Measurements from ENCODE around the gene TTC6. TPM values are rescaled to one million over a fixed set of nuclear protein-coding genes. Genes with fewer than 3 reads are reported as not detected.

Gene TTC6
- total RNA-seq, 2 donors from 2014 or later = 0.14 TPM; not detected in 1

DNA sequence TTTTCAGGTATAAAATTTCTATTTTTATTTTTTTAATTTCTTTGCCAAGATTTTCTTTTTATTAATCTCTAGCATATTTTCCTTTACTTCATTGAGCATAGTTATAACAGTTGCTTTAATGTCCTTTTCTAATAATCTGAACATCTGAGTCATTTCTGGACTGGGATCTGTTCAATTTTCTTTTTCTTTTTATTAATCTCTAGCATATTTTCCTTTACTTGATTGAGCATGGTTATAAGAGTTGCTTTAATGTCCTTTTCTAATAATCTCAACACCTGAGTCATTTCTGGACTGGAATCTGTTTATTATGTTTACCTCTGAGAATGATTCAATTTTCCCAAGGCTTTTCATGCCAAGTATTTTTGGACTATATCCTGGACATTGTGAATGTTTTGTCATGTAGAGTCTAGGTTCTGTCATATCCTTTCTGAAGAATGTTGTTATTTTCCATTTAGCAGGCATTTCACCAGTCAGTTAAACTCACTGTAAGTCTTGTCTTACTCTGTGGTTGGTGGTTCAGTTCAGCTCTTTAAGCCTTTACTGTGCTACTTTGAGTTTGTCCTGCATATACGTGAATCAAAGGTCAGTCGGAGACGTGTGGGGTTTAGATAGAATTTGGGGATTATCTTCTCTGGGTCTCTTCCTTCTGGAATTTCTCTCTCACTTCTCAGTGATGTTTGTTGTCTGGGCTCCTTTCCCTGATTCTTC is 20.3 kb downstream of the TTC6 start:
- H3K4me3 ChIP-seq = no peak overlapping the region
- H3K27me3 ChIP-seq (replicated peaks; ENCODE audit: insufficient read depth) = no peaks in the 10 kb centered on the region
- no peaks in the 10 kb centered on the region for H3K36me3 ChIP-seq
- no peaks in the 10 kb centered on the region for H3K4me1 ChIP-seq (ENCODE audit: control insufficient read depth in 1 of 2, low read depth in 2 of 2)
- DNase-seq (ENCODE audit: low spot score) (no peak), ATAC-seq (ENCODE audit: insufficient number of reproducible peaks, low FRiP score, low read depth) (no peak)
- H3K27ac ChIP-seq = no peak overlapping the region
- peaks cover 27% of the 10 kb centered on the region for H3K9me3 ChIP-seq
- TF ChIP-seq, protein P1, sequence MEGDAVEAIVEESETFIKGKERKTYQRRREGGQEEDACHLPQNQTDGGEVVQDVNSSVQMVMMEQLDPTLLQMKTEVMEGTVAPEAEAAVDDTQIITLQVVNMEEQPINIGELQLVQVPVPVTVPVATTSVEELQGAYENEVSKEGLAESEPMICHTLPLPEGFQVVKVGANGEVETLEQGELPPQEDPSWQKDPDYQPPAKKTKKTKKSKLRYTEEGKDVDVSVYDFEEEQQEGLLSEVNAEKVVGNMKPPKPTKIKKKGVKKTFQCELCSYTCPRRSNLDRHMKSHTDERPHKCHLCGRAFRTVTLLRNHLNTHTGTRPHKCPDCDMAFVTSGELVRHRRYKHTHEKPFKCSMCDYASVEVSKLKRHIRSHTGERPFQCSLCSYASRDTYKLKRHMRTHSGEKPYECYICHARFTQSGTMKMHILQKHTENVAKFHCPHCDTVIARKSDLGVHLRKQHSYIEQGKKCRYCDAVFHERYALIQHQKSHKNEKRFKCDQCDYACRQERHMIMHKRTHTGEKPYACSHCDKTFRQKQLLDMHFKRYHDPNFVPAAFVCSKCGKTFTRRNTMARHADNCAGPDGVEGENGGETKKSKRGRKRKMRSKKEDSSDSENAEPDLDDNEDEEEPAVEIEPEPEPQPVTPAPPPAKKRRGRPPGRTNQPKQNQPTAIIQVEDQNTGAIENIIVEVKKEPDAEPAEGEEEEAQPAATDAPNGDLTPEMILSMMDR (IDR thresholded peaks at IDR 0.05) = no peak

DNA sequence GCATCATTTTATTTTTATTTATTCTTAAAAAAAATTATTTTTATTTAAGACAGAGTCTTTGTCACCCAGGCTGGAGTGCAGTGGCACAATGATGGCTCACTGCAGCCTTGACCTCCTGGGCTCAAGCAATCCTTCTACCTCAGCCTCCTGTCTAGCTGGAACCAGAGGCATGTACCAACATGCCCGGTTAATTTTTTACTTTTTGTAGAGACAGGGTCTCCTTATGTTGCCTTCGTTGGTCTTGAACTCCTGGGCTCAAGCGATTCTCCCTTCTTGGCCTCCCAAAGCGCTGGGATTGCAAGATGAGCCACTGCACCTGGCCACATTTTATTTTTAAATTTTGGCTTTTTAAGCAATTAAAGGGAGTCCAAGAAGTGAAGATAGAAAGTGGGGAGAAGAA is 21.4 kb downstream of the TTC6 start:
- H3K36me3 ChIP-seq = no peaks in the 10 kb centered on the region
- H3K9me3 ChIP-seq = peaks cover 27% of the 10 kb centered on the region
- no peaks in the 10 kb centered on the region for H3K27me3 ChIP-seq (replicated peaks; ENCODE audit: insufficient read depth)
- ATAC-seq (ENCODE audit: insufficient number of reproducible peaks, low FRiP score, low read depth) (no peak), DNase-seq (ENCODE audit: low spot score) (no peak)
- TF ChIP-seq, protein P1 (IDR thresholded peaks at IDR 0.05) = no peak
- no peak overlapping the region for H3K27ac ChIP-seq
- no peaks in the 10 kb centered on the region for H3K4me1 ChIP-seq (ENCODE audit: control insufficient read depth in 1 of 2, low read depth in 2 of 2)
- no peak overlapping the region for H3K4me3 ChIP-seq

DNA sequence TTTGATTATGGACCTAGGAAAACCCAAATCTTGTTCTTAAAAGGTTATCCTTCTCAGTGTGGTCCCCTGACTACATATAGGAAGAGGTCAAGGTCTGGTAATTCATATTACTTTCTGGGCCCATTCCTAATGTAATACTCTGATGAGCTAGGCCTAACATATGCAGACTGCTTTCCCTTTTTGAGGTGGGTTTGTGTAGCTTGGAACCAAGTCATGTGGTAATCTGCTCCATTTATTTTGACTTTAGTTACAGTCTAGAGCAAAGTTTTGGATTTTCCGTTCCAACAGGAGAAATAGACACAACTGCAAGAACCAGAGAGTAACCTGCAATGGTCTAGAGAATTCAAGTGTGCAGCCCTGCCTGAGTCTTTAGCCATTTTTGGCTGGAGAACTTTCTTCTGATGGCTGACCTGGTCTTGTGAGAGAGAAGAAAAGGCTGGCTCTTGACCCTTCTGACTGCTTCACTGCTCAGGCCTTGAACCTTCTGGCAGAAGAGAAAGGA is 22.5 kb downstream of the TTC6 start:
- H3K36me3 ChIP-seq = no peaks in the 10 kb centered on the region
- H3K27ac ChIP-seq = no peak overlapping the region
- peaks cover 4 to 9% of the 10 kb centered on the region in 2 donors for H3K4me1 ChIP-seq (ENCODE audit: control insufficient read depth in 1 of 2, low read depth in 2 of 2)
- ATAC-seq (ENCODE audit: insufficient number of reproducible peaks, low FRiP score, low read depth) (no peak), DNase-seq (ENCODE audit: low spot score) (no peak)
- TF ChIP-seq, protein P1 (IDR thresholded peaks at IDR 0.05) = no peak
- H3K27me3 ChIP-seq (replicated peaks; ENCODE audit: insufficient read depth) = peaks cover 4% of the 10 kb centered on the region
- peaks cover 27% of the 10 kb centered on the region for H3K9me3 ChIP-seq
- H3K4me3 ChIP-seq = no peak overlapping the region

DNA sequence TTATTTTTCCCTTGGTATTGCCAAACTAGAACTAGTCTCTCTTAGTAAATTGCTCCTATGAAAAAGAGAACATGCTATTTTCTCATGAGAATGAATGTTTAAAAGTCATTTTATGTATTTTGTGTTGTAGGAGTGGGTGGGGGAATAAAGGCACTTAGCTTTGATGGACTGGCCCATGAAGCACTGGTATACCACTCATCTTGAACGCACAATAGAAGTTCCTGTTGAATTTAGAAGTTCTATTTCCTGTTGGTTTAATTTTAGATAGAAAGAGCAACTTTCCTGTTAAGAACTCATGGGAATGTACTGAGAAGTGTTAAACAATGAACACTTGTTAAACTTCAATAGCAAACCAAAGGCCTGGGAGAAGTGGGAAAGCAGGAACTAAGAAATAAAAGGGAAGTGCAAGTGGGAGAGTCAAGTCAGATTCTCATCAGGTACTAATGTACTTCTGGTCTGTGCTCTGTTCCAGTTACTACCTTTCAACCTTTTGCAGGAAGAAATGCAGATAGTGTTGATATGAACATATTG is 23.1 kb downstream of the TTC6 start:
- peaks cover 10% of the 10 kb centered on the region for H3K27me3 ChIP-seq (replicated peaks; ENCODE audit: insufficient read depth)
- TF ChIP-seq, protein P1 (IDR thresholded peaks at IDR 0.05) = no peak
- H3K36me3 ChIP-seq = no peaks in the 10 kb centered on the region
- peaks cover 4 to 9% of the 10 kb centered on the region in 2 donors for H3K4me1 ChIP-seq (ENCODE audit: control insufficient read depth in 1 of 2, low read depth in 2 of 2)
- no peak overlapping the region for H3K27ac ChIP-seq
- ATAC-seq (ENCODE audit: insufficient number of reproducible peaks, low FRiP score, low read depth) (no peak), DNase-seq (ENCODE audit: low spot score) (no peak)
- H3K4me3 ChIP-seq = no peak overlapping the region
- H3K9me3 ChIP-seq = peaks cover 27% of the 10 kb centered on the region

DNA sequence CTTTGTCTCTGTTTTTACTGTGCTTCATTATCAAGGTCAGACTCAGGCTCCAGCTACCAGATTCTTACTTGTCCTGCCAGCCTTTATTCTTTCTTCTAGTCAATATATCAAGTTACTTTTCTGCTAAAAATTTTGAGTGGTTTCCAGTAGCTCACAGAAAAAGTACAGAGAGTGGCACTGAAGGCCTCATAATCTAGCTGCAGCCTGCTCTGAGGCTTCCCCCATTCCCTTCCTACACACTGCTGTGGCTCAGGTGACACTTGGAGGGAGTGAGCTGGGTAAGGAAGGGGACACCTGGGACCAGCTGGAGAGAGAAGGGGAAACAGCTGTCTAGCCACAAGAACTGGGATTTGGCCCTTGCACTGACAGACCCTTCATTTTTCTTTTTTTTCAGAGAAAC is 25.4 kb downstream of the TTC6 start:
- H3K36me3 ChIP-seq = no peaks in the 10 kb centered on the region
- no peak overlapping the region for H3K27ac ChIP-seq
- H3K27me3 ChIP-seq (replicated peaks; ENCODE audit: insufficient read depth) = peaks cover 11% of the 10 kb centered on the region

More for the DNA sequence above, 25.4 kb downstream of the TTC6 start:
- ATAC-seq (ENCODE audit: insufficient number of reproducible peaks, low FRiP score, low read depth) (no peak), DNase-seq (ENCODE audit: low spot score) (no peak)
- no peak overlapping the region for H3K4me3 ChIP-seq
- TF ChIP-seq, protein P1 (IDR thresholded peaks at IDR 0.05) = no peak
- H3K4me1 ChIP-seq (ENCODE audit: control insufficient read depth in 1 of 2, low read depth in 2 of 2) = peaks cover 4 to 9% of the 10 kb centered on the region in 2 donors
- H3K9me3 ChIP-seq = peaks cover 9% of the 10 kb centered on the region
